ENCODE results near the gene SNX21.

The SNX21 gene

DNA sequence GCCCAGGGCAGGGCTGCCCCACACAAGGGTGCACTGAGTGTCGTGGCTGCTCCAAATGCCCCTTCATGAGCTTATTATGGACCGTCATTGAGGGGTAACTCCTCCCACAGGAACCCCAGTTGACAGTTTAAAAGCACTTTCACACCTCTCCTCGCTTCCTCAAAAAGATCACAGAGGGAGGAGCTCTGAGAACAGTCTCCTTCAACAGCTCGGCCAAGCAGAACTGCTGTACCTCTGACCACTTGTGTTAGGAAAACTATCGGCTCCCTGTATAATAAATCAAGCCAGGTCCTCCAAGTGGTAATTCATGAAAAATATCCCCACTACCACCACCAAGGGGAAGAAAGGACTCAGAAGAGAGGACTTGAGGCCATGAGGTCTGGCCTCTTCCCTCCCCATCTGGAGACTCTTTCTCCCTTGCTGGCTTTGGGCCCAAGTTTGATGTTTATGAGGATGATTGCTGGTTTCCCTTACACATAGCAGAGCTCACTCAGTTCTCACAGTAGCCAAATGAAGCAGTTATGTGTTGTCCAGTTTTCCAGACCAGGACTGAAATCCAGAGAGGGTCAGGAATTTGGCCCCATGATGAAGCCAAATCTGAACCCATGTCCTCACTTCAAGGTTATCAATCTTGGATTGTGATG lies 8.7 kb downstream of the SNX21 start:
- Histone ChIP-seq H3K4me3 (ENCODE audit: low read depth, low read length) (no peak overlapping the region), H3K9me3 (ENCODE audit: severe bottlenecking) (no peaks in the 10 kb centered on the region), H3K36me3 (peaks cover 34% of the 10 kb centered on the region), H3K27ac (no peak overlapping the region), H3K27me3 (ENCODE audit: insufficient read depth, low read depth, severe bottlenecking) (no peaks in the 10 kb centered on the region)
- TF ChIP-seq CTCF (IDR thresholded peaks at IDR 0.05; ENCODE audit: low read depth, low read length), result no peak
- no peak for DNase-seq

DNA sequence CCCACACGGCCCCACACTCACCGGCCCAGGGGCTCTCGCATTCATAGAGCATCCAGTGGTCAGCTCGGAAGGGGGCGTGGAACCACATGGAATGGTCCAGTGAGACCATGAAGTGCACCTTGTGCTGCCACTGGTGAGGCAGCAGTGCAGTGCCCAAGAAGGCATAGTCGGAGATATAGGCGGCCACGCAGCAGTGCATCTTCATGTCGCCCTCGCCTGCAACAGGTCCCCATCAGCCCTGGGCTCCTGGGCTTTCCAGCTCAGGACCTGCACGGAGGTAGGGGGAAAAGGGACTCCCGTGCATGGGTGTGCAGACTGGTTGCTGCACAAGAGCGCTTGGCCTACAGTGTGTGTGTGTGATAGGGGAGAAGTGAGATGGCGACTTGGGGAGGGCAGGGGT lies 9.9 kb downstream of the SNX21 start:
- no peak for DNase-seq
- Histone ChIP-seq H3K4me3 (ENCODE audit: low read depth, low read length) (no peak overlapping the region), H3K27ac (no peak overlapping the region), H3K36me3 (peaks cover 34% of the 10 kb centered on the region), H3K9me3 (ENCODE audit: severe bottlenecking) (no peaks in the 10 kb centered on the region), H3K27me3 (ENCODE audit: insufficient read depth, low read depth, severe bottlenecking) (no peaks in the 10 kb centered on the region)
- TF ChIP-seq CTCF (IDR thresholded peaks at IDR 0.05; ENCODE audit: low read depth, low read length), result no peak

DNA sequence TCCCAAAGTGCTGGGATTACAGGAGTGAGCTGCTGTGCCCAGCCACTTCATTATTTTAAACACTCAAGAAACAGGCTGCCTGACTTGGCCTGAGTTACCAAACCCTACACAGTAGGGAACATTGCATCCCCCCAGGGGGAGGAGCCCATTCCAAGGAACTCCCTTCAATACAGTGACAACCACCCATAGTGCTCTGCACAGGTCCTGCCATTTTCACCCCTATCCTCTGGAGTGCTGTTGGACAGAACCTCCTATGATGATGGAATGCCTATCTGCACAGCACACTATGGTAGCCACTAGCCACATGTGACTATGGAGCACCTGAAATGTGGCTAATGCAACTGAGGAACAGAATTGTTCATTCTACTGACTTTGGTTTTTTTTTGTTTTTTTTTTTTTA lies 11.9 kb downstream of the SNX21 start:
- DNase-seq, result no peak
- Histone ChIP-seq H3K27me3 (ENCODE audit: insufficient read depth, low read depth, severe bottlenecking) (no peaks in the 10 kb centered on the region), H3K4me3 (ENCODE audit: low read depth, low read length) (no peak overlapping the region), H3K27ac (no peak overlapping the region), H3K36me3 (peaks cover 34% of the 10 kb centered on the region), H3K9me3 (ENCODE audit: severe bottlenecking) (no peaks in the 10 kb centered on the region)
- TF ChIP-seq CTCF (IDR thresholded peaks at IDR 0.05; ENCODE audit: low read depth, low read length), result no peak

- H3K4me3 ChIP-seq (ENCODE audit: low read depth, low read length), result no peak overlapping the region
- no peak overlapping the region for H3K27ac ChIP-seq
- peaks cover 21% of the 10 kb centered on the region for H3K36me3 ChIP-seq
- DNase-seq, result no peak
- no peaks in the 10 kb centered on the region for H3K9me3 ChIP-seq (ENCODE audit: severe bottlenecking)
- no peak for TF ChIP-seq CTCF (IDR thresholded peaks at IDR 0.05; ENCODE audit: low read depth, low read length)
- no peaks in the 10 kb centered on the region for H3K27me3 ChIP-seq (ENCODE audit: insufficient read depth, low read depth, severe bottlenecking)
Observed at GRCh38 chr20:45848421-45848820, 14.8 kb downstream of the SNX21 start.

DNA sequence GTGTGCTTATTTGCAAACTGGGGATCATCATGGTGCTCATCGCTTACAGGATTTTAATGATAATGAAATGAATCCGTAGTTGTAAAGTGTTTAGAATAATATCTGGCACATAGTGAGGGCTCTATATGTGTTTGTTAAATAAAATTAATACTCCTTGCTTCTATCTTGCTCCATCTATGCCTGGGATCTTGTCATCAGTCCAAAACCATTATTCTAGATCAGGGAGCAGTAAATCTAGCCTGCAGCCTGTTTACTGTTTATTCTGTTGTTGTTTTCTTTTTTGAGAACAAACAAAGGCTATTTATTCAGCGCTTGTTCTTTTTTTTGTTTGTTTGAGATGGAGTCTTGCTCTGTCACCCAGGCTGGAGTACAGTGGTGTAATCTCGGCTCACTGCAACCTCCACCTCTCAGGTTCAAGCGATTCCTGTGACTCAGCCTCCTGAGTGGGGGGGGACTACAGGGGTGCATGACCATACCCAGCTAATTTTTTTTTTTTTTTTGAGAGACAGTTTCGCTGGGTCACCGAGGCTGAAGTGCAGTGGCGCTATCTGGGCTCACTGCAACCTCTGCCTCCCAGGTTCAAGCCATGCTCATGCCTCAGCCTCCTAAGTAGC lies 15.5 kb downstream of the SNX21 start:
- H3K4me3 ChIP-seq (ENCODE audit: low read depth, low read length), result no peak overlapping the region

More for the DNA sequence above, 15.5 kb downstream of the SNX21 start:
- no peak overlapping the region for H3K27ac ChIP-seq
- H3K9me3 ChIP-seq (ENCODE audit: severe bottlenecking), result no peaks in the 10 kb centered on the region
- TF ChIP-seq CTCF (IDR thresholded peaks at IDR 0.05; ENCODE audit: low read depth, low read length), result no peak
- no peak for DNase-seq
- H3K36me3 ChIP-seq, result peaks cover 14% of the 10 kb centered on the region
- H3K27me3 ChIP-seq (ENCODE audit: insufficient read depth, low read depth, severe bottlenecking), result no peaks in the 10 kb centered on the region
